ENCODE measurements around the gene HSPB7.

Gene HSPB7

DNA sequence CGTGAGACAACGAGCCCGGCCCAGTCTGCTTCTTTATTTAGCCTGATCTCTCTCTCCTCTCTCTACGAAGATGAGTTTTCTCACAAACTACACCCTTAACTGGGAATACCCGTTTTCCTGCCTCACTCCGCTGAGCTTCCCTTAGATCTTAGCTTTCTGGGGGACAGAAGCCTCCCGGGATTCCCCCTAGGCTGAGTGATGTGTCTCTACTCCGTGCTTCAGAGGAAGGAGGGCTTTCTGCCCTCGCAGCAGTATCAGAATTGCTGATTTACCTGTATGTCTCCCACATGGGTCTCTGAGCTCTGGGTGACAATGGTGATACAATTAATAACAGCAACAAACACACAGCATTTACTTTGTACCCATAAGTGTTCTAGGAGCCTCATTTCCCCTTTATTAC, 43.0 kb downstream of the HSPB7 start:
- DNase-seq = no peak

DNA sequence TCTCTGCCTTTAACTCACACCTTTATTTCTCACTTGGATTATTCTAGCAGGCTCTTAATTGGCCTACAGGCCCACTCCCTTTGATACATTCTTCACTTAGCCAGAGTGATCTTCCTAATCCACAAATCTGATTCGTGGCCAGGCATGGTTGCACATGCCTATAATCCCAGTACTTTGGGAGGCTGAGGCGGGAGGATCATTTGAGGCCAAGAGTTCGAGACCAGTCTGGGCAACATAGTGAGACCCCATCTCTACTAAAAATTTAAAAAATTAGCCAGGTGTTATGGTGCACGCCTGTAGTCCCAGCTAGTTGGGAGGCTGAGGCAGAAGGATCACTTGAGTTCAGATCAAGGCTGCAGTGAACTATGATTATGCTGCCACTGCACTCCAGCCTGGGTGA, 44.1 kb downstream of the HSPB7 start:
- DNase-seq = no peak

DNA sequence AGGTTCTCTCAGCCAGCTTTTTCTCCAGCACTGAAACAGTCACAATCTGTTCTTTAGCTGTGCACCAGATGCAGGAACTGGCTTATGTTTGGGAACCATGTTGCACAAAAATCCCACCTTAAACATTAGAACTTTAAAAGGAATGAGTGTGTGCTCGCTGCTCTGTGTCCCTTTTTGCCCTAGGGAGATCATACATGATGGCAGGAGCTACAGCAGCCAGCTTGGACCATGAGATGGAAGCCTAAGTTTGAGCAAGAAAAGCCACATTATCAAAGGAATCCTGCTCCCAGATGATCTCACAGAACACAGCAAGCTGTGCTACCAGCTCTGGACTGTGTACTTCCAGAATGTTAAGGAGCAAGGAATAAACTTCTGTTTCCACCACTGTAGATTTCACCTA, 45.4 kb downstream of the HSPB7 start:
- no peak for DNase-seq

DNA sequence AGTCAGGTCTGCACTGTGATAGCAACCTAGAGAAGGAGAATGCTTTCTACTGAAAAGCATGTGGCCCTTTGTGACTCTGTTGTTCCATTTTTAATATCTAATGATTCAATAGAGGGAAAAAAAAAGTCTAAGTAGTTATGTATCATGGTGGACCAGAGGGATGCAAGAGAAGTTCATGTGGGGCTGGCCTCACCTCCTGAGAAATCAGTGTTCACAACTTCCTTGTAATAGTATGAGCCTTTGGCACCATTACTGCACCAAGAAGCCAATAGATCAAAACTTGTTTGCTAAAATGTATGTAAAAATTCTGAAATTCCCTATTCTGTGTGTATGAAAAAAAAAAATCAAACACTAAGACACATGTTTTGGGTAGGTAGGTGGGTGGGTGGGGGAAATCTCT, 46.9 kb downstream of the HSPB7 start:
- no peak for DNase-seq

DNA sequence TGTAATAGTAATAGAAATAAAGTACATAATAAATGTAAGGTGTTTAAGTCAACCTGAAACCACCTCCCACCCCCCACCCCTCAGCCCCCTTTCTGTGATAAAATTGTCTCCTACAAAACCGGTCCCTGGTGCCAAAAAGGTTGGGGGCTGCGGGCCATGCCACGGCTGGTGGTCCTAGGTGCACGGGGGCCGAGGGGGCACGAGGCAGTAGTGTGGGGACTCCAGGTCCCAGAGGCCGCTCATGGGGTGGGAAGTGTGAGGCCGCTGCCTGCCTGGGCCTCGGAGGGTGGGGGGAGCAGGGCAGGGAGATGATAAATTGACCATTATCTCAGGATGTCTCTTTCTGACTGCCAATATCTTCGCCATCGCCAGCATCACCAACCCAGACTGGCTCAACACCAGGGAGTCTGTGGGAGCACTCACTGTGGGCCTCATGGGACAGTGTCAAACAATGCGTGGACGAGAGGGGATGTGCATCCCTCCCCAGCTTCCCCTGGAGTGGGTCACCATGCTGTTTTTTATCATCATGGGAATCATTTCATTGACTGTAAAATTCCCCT, 48.4 kb downstream of the HSPB7 start:
- DNase-seq = no peak

DNA sequence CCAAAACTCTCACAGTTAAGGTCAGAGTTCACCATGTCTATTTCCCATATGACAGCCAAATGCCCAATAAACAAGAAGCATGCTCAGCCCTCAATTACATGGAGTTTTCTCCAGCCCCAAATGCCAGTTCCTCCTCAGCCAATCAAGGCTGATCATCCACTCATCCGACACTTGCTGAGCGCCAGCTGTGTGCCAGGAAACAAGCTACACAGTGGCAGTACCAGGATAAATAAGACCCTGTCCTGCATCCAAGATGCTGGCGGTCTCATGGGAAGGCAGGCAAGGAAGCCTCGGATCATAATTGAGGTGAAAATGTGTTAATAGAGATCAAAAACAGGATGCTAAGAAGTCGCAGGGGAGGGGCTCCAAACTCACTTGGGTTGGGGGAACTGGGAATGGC, 49.7 kb downstream of the HSPB7 start:
- DNase-seq = no peak

DNA sequence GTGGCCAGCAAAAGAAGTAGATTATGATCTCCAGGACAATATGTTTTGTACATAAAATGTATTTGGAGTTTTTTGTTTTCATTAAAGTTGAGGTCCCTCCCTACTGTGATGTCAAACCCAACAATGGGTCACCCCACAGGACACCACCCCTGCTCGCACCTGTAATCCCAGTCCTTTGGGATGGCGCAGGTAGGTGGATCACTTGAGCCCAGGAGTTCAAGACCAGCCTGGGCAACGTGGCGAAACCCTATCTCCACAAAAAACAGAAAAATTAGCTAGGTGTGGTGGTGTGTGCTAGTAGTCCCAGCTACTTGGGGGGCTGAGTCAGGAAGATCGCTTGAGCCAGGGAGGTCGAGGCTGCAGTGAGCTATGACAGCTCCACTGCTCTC, 50.9 kb downstream of the HSPB7 start:
- no peak for DNase-seq

DNA sequence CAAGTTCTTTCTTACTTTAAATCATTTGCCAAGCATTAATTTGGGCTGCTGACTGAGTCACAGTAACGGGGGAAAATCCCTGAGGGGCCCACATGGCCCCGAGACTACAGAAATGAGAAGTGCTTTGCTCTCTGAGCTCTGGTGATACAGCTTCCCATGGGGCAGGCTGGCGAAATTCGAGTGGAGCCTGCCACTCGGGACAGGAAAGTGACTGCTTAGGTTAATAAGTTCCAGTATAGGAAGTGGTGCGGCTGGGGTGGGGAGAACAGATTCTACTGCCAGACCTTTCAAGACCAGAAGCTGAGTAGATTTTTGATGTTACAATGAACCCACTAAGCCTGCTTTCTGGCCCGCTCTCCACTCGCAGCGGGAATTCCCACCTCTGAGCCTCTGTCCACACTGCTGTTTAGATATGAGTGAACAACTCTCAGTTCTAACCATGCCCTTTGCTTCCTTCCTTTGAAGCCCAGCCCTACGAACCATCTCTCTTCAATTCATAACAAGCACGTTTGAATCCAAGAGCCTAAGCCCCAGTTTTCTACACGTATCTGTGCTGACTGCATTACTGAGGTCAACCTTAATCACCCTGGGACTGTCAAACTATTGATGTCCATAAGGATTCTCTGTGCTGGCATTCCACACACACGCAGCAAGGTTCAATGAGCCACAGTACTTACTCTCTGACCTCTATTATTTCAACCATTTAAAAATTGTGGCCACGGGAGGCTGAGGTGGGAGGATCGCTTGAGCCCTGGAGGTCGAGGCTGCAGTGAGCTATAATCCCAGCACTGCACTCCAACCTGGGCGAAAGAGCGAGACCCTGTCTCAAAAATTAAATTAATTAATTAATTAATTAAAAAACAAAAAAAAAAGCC, 51.5 kb downstream of the HSPB7 start:
- DNase-seq = no peak

DNA sequence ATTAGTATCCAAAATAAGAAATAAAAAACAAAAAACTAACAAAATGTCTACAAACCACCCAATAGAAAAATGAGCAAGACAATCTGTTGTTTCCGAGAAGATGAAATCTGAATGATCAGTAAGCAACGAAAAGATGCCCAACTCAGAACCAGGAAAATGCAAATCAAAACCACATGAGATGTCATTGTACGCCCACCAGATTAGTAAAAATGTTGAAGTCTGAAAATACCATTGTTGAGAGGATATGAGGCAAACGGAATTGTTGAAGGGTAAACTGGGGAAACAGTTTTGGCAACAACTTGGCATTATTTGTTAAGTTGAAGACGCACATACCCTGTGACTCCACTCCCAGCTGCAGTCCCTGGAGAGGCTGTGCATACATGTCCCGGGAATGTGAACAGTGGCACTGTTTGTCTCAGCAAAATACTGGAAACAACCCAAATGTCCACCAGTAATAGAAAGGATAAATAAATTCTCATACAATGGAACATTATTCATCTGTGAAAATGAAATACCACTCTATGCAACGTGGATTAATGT, 52.5 kb downstream of the HSPB7 start:
- no peak for DNase-seq

All from NCI-H446 (cell line).